MM.1S (cell line): ENCODE measurements around the gene GLB1L2.

Experiments used
- CTCF ChIP-seq: fragments of 300-600 bp; sonication (generic); IDR thresholded peaks from 2 replicates; pipeline ENCODE4 v1.5.1; 2016; ENCODE audit warnings: antibody characterized with exemption, low read length, mixed read lengths
- EZH2 ChIP-seq: fragments of 300-600 bp; sonication (generic); optimal IDR thresholded peaks from 2 replicates; pipeline ENCODE3; 2017; ENCODE audit warnings: low read depth, mild to moderate bottlenecking, antibody characterized with exemption, low read length, mixed read lengths
- EZH2phosphoT487 ChIP-seq: fragments of 300-600 bp; sonication (generic); IDR thresholded peaks from 2 replicates; pipeline ENCODE4 v1.6.1; 2018; ENCODE audit warnings: antibody characterized with exemption, low read length

GRCh38 chr11:134330611-134331353 is 1.0 kb upstream of the GLB1L2 start:
- TF ChIP-seq EZH2 (no peak), CTCF (no peak), EZH2phosphoT487 (no peak)
